K562 (cell line): Measurements from ENCODE around the gene CCL22. TPM values are rescaled to one million over a fixed set of nuclear protein-coding genes. Genes with fewer than 3 reads are reported as not detected.

Experiments
- ATAC-seq: fragments of 200-7000 bp; cut with Tn5 transposase; 3 replicates; pipeline ENCODE4 v1.9.1; 2020; ENCODE audit warnings: moderate library complexity
- BruUV-seq: library from RNA; stranded (reverse); fragments of 400-500 nt; replicated peaks from 2 replicates; lab custom pipeline; 2021; lab: Mats Ljungman, UMichigan
- CTCF ChIA-PET: fragments of 300-600 bp; formaldehyde crosslinking; extraction: SDS; loops from one replicate; lab custom pipeline; 2021; ENCODE audit warnings: low intra/inter-chr PET ratio; lab: Yijun Ruan, JAX
- POLR2A ChIA-PET: fragments of 300-600, 350-650 bp; sonication (Branson Sonifier 250); formaldehyde crosslinking; extraction: SDS; loops from one replicate; lab custom pipeline; 2021; ENCODE audit warnings: antibody characterized with exemption, inconsistent platforms; lab: Yijun Ruan, JAX
- DNase-seq, 4 experiments: peaks; one replicate each; pipeline versions ENCODE4 v3.0.0 to v3.0.0-alpha.2; 2011 to 2018; ENCODE audit warnings: low spot score in 3 of 4, mixed read lengths in 3 of 4; ENCODE audit errors: extremely low read depth in 1 of 4
- FAIRE-seq: peaks from 2 replicates; lab custom pipeline; 2011; peaks lifted over from hg19 to GRCh38; lab: Jason Lieb, UNC
- H2AFZ ChIP-seq: 2 replicates; pipeline ENCODE4 v1.6.0; 2011; ENCODE audit warnings: low read depth, low read length, control low read depth, inconsistent platforms
- H3K27ac ChIP-seq: fragments of 200-600 bp; 3 replicates; pipeline ENCODE4 v1.8.0; 2011; ENCODE audit warnings: low read depth, mild to moderate bottlenecking, control low read depth, inconsistent platforms, low read length, moderate library complexity, mixed read lengths; ENCODE audit errors: extremely low read depth
- H3K27me3 ChIP-seq, 2 experiments: fragments of 300-600 bp in 1 of 2; 2 replicates in 1 of 2; 3 replicates in 1 of 2; pipeline versions ENCODE4 v1.6.0 to v1.8.0; 2011; ENCODE audit warnings: inconsistent platforms in 2 of 2, low read length in 2 of 2, mild to moderate bottlenecking in 1 of 2, mixed read lengths in 1 of 2, moderate library complexity in 1 of 2; ENCODE audit not compliant: control insufficient read depth in 2 of 2, insufficient read depth in 2 of 2
- H3K36me3 ChIP-seq: fragments of 300-600 bp; 3 replicates; pipeline ENCODE4 v1.8.0; 2011; ENCODE audit warnings: mild to moderate bottlenecking, low read length, inconsistent platforms; ENCODE audit not compliant: control insufficient read depth, insufficient read depth
- H3K4me1 ChIP-seq, 2 experiments: fragments of 200-600 bp in 1 of 2; replicated peaks in 1 of 2; 2 replicates in 1 of 2; 3 replicates in 1 of 2; pipeline versions ENCODE4 v1.5.1 to v1.8.0; 2011; ENCODE audit warnings: inconsistent platforms in 2 of 2, low read length in 2 of 2, mild to moderate bottlenecking in 1 of 2, mixed read lengths in 1 of 2, moderate library complexity in 1 of 2; ENCODE audit not compliant: control insufficient read depth in 2 of 2, insufficient read depth in 2 of 2
- H3K4me2 ChIP-seq: 2 replicates; pipeline ENCODE4 v1.6.1; 2011; ENCODE audit warnings: low read length, control low read depth, inconsistent platforms, mixed read lengths; ENCODE audit not compliant: insufficient read depth
- H3K4me3 ChIP-seq: fragments of 200-600 bp; sonication (generic), shearing (Covaris generic); 2 replicates; pipeline ENCODE4 v1.5.1; 2016; ENCODE audit warnings: control low read depth, inconsistent platforms
- H3K79me2 ChIP-seq: fragments of 200-600 bp; 3 replicates; pipeline ENCODE4 v1.8.0; 2011; ENCODE audit warnings: low read length, inconsistent platforms; ENCODE audit not compliant: control insufficient read depth, insufficient read depth
- H3K9ac ChIP-seq, 2 experiments: 2 replicates each; pipeline versions ENCODE4 v1.6.0 to v1.6.1; 2011; ENCODE audit warnings: low read depth in 2 of 2, low read length in 2 of 2, control low read depth in 1 of 2, inconsistent platforms in 1 of 2, mild to moderate bottlenecking in 1 of 2, mixed read lengths in 1 of 2; ENCODE audit not compliant: insufficient read depth in 1 of 2
- H3K9me1 ChIP-seq: one replicate; pipeline ENCODE4 v1.6.0; 2011; ENCODE audit warnings: inconsistent platforms, mild to moderate bottlenecking, low read length, moderate library complexity; ENCODE audit not compliant: control insufficient read depth, insufficient read depth
- H3K9me3 ChIP-seq: replicated peaks from 2 replicates; pipeline ENCODE4 v1.5.1; 2011; ENCODE audit warnings: low read depth, low read length, inconsistent platforms; ENCODE audit not compliant: control insufficient read depth, insufficient read depth
- H4K20me1 ChIP-seq: replicated peaks from 2 replicates; pipeline ENCODE4 v1.6.1; 2011; ENCODE audit warnings: low read length, inconsistent platforms, mixed read lengths; ENCODE audit not compliant: control insufficient read depth, insufficient read depth
- MTF1 ChIP-seq: fragments of 250-450 bp; sonication (Bioruptor Pico); IDR thresholded peaks from 2 replicates; pipeline ENCODE4 v1.9.0; 2021; ENCODE audit warnings: moderate library complexity, mild to moderate bottlenecking, inconsistent platforms, borderline replicate concordance
- NFIX ChIP-seq: fragments of 250-450 bp; sonication (Bioruptor Pico); IDR thresholded peaks from 2 replicates; pipeline ENCODE4 v1.4.0; 2020; ENCODE audit warnings: low read depth, mild to moderate bottlenecking, moderate library complexity
- SIN3A ChIP-seq, 2 experiments: fragments of 150-350 bp in 1 of 2; IDR thresholded peaks; 2 replicates each; pipeline ENCODE4 v1.6.1; 2011 to 2016; ENCODE audit warnings: borderline replicate concordance in 2 of 2, low read depth in 2 of 2, low read length in 2 of 2, mild to moderate bottlenecking in 2 of 2, moderate library complexity in 2 of 2; ENCODE audit not compliant: control insufficient read depth in 1 of 2
- SREBF1 ChIP-seq: fragments of 150-350 bp; IDR thresholded peaks from 2 replicates; pipeline ENCODE4 v1.6.1; 2014; ENCODE audit warnings: antibody characterized with exemption, low read depth, low read length, borderline replicate concordance
- TAF9B ChIP-seq: fragments of 450-650 bp; IDR thresholded peaks from 2 replicates; pipeline ENCODE4 v1.6.1; 2018; ENCODE audit warnings: mild to moderate bottlenecking; ENCODE audit not compliant: partially characterized antibody
- TARDBP ChIP-seq: fragments of 450-650 bp; IDR thresholded peaks from 2 replicates; pipeline ENCODE4 v1.6.1; 2016
- TEAD1 ChIP-seq, 2 experiments: fragments of 450-650 bp in 1 of 2; sonication (generic) in 1 of 2; formaldehyde crosslinking; IDR thresholded peaks; 2 replicates each; pipeline versions ENCODE4 v1.4.0 to v1.8.0; 2020 to 2022; ENCODE audit warnings: mild to moderate bottlenecking in 2 of 2, missing genetic modification reagents in 1 of 2
- THRB ChIP-seq: fragments of 450-650 bp; formaldehyde crosslinking; conservative IDR thresholded peaks from 2 replicates; pipeline ENCODE4 v1.4.0; 2022; ENCODE audit warnings: mild to moderate bottlenecking, missing genetic modification characterization
- ZBTB26 ChIP-seq: fragments of 450-650 bp; formaldehyde crosslinking; IDR thresholded peaks from 2 replicates; pipeline ENCODE4 v1.4.0; 2022; ENCODE audit warnings: missing genetic modification characterization
- ZNF444 ChIP-seq: fragments of 250-450 bp; sonication (Bioruptor Pico); IDR thresholded peaks from 2 replicates; pipeline ENCODE4 v1.4.0; 2020; ENCODE audit warnings: mild to moderate bottlenecking, moderate library complexity
- ZNF707 ChIP-seq: fragments of 250-450 bp; sonication (Bioruptor Pico); conservative IDR thresholded peaks from 2 replicates; pipeline ENCODE4 v1.8.0; 2022; ENCODE audit warnings: inconsistent platforms, mild to moderate bottlenecking, moderate library complexity
- WGBS: fragments of 100-300 bp; shearing (Covaris generic); methylation state at CpG from one replicate; pipeline ENCODE4 v1.1.6; 2016; ENCODE audit warnings: low coverage, mixed read lengths; ENCODE audit not compliant: insufficient coverage; ENCODE audit errors: missing lambda C conversion rate; 5-methylcytosine and 5-hydroxymethylcytosine counted together
- in situ Hi-C: fragments of 300-500 bp; cut with MboI; formaldehyde crosslinking; loops from 4 replicates; pipeline ENCODE4 v1.15.0; 2018; ENCODE audit warnings: inconsistent platforms, mixed read lengths
- intact Hi-C: fragments of 100-400 bp; cut with micrococcal nuclease; formaldehyde crosslinking; loops from 2 replicates; pipeline ENCODE4 v1.14.2; 2022
- polyA plus RNA-seq, 8 experiments: library from polyadenylated mRNA; depleted of rRNA in 4 of 8; stranded (reverse) in 5 of 8; unstranded in 3 of 8; fragments of >200 nt; fragmentation: Nextera tagmentation in 2 of 8; fragmentation: Illumina TruSeq in 1 of 8; extraction: Ambion mirVana in 2 of 8; extraction: Trizol in 1 of 8; gene quantifications; 2 replicates each; pipeline versions ENCODE4 v1.2.1 to v1.2.3, GENCODE V29; 2011 to 2014; ENCODE audit warnings: inconsistent platforms in 1 of 8, missing spikeins in 1 of 8
- total RNA-seq, 7 experiments: library from RNA; depleted of rRNA in 6 of 7; stranded (reverse); fragments of >200 nt in 6 of 7; fragmentation: Illumina TruSeq in 2 of 7; extraction: Trizol in 2 of 7; gene quantifications; 2 replicates each; pipeline versions ENCODE4 v1.2.1 to v1.2.3, GENCODE V29; 2011 to 2021; ENCODE audit warnings: low replicate concordance in 1 of 7

CCL22 gene
- total and polyA plus RNA-seq, 9 of the 15 experiments (the other 6 are each of a cell fraction or from before 2014, with no cell fraction given): 0.04 to 0.29 (median 0.06) TPM; not detected in 5

GRCh38 chr16:57324749-57325148 lies 33.8 kb upstream of the CCL22 start:
- intact Hi-C loops (no loop called here), in situ Hi-C loops (no loop called here)
- no peak for FAIRE-seq
- Histone ChIP-seq H3K9me1 (no peaks in the 10 kb centered on the region), H3K4me3 (no peak overlapping the region), H3K9me3 (no peaks in the 10 kb centered on the region), H3K36me3 (no peaks in the 10 kb centered on the region), H4K20me1 (no peaks in the 10 kb centered on the region), H3K79me2 (no peaks in the 10 kb centered on the region), H2AFZ (no peak overlapping the region), H3K4me2 (no peak overlapping the region), H3K4me1 (no peaks in the 10 kb centered on the region), H3K27ac (no peak overlapping the region), H3K9ac (no peak overlapping the region), H3K27me3 (peaks cover 0 to 2% of the 10 kb centered on the region in 2 experiments; a peak in 3 of 5 replicates)
- no peak for TF ChIP-seq TAF9B
- no peak for TF ChIP-seq THRB (CRISPR knock-in tag)
- no peak for TF ChIP-seq TARDBP
- ChIA-PET POLR2A (no interaction called here), CTCF (no interaction called here)
- WGBS: 0% methylated on average over 2 of the region's 2 CpGs
- BruUV-seq: no TSS peak
- DNase-seq: no peak
- ATAC-seq: no peak

GRCh38 chr16:57325458-57325857 lies 33.1 kb upstream of the CCL22 start:
- 0% methylated on average over 1 of the region's 1 CpG for WGBS
- TF ChIP-seq NFIX (CRISPR knock-in tag) (no peak), TEAD1 (CRISPR knock-in tag; IDR thresholded peaks at IDR 0.05) (no peak), MTF1 (CRISPR knock-in tag) (no peak), SIN3A (IDR thresholded peaks at IDR 0.05; ENCODE audit: borderline replicate concordance in 2 of 2, control insufficient read depth in 1 of 2, low read depth in 2 of 2, low read length in 2 of 2) (no peak), ZBTB26 (no peak), SREBF1 (no peak), ZNF707 (CRISPR knock-in tag) (no peak), ZNF444 (no peak)

More at GRCh38 chr16:57325458-57325857, 33.1 kb upstream of the CCL22 start:
- Histone ChIP-seq H3K27me3 (peaks cover 2 to 6% of the 10 kb centered on the region in 2 experiments; a peak in 3 of 5 replicates), H3K4me3 (no peak overlapping the region), H3K36me3 (no peaks in the 10 kb centered on the region), H4K20me1 (no peaks in the 10 kb centered on the region), H2AFZ (no peak overlapping the region), H3K4me2 (no peak overlapping the region), H3K9ac (no peak overlapping the region), H3K79me2 (no peaks in the 10 kb centered on the region), H3K27ac (no peak overlapping the region), H3K9me1 (no peaks in the 10 kb centered on the region), H3K4me1 (no peaks in the 10 kb centered on the region), H3K9me3 (no peaks in the 10 kb centered on the region)
- ChIA-PET CTCF (no interaction called here), POLR2A (no interaction called here)
- no TSS peak for BruUV-seq
- intact Hi-C loops (no loop called here), in situ Hi-C loops (no loop called here)
- no peak for ATAC-seq
- no peak for FAIRE-seq
- no peak for DNase-seq
